AG04450 (cell line): Measurements from ENCODE around the gene FAM240A. TPM values are rescaled to one million over a fixed set of nuclear protein-coding genes. Genes with fewer than 3 reads are reported as not detected.

Experiments used
- CTCF ChIA-PET: fragments of 300-600, 350-600 bp; formaldehyde crosslinking; extraction: SDS; loops from one replicate; lab custom pipeline; 2022; ENCODE audit warnings: antibody characterized with exemption, inconsistent platforms; lab: Charles Lee
- POLR2A ChIA-PET: fragments of 350-600 bp; formaldehyde crosslinking; extraction: SDS; loops from one replicate; lab custom pipeline; 2021; ENCODE audit warnings: antibody characterized with exemption, inconsistent platforms; lab: Yijun Ruan, JAX
- DNase-seq: peaks from one replicate; pipeline ENCODE4 v3.0.0-alpha.2; 2011; ENCODE audit warnings: low read depth, low spot score
- H3K27ac ChIP-seq: one replicate; pipeline ENCODE4 v1.5.1; 2012; ENCODE audit warnings: low read depth, low read length, control low read depth
- H3K27me3 ChIP-seq: one replicate; pipeline ENCODE4 v1.6.0; 2012; ENCODE audit warnings: low read length; ENCODE audit not compliant: control insufficient read depth, insufficient read depth
- H3K4me3 ChIP-seq: 2 replicates; pipeline ENCODE4 v1.5.1; 2011; ENCODE audit warnings: mild to moderate bottlenecking, low read depth, low read length, control low read depth
- H3K9me3 ChIP-seq: 2 replicates; pipeline ENCODE4 v1.5.1; 2012; ENCODE audit warnings: low read length; ENCODE audit not compliant: control insufficient read depth, insufficient read depth
- polyA plus RNA-seq: library from polyadenylated mRNA; depleted of rRNA; stranded (reverse); fragments of >200 nt; gene quantifications from 2 replicates; pipeline ENCODE4 v1.2.3, GENCODE V29; 2011
- TF ChIP-seq, protein P1 (sequence below): IDR thresholded peaks from 2 replicates; pipeline ENCODE4 v1.5.1; 2011; ENCODE audit warnings: low read depth, low read length, control low read depth, inconsistent platforms

FAM240A gene
- polyA plus RNA-seq, 1 experiment, result not detected

DNA sequence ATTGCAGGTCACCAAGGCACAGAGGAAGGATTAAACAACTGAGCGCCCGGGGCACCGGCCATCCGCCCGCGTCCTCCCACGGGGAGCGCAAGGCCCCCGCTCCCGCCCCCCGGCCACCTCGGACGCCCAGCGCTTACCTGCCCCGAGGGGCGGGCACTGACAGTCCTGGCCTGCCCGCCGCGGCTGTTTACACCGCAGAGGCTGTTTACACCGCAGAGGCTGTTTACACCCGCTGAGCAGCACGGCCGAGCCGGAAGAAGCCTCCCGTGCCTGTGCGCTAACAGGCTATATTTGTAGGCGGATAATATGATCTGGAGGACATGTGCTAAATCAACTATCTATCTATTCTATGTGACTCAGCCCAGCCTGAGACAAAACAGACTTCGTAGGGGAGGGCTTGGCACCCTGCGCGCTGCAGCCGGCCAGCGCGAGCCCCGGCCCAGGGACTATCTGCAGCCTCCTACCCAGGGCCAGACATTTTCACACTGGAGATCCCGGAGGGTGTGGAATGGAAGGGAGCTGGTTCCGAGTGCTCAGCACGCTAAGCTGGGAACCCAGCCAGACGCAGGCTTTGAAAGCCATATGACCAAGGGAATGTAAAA lies 46.2 kb upstream of the FAM240A start, which contains the start of gene LRRC2:
Gene LRRC2 (minus strand): TSS at position 263 of the 602 bp plus-strand sequence. CDS start 14,711 bp downstream, outside the sequence.
- ChIA-PET POLR2A (interaction anchor here (0.6 kb wide), 1 partner anchor 77 kb away, joined by 3 read pairs; no protein-coding TSS in a partner anchor), CTCF (interaction anchor here (2.5 kb wide), 1 partner anchor 77 kb away, joined by 18 read pairs; no protein-coding TSS in a partner anchor)
- DNase-seq, result peak; percentile 23
- Histone ChIP-seq H3K27ac (no peak within 1 kb of the TSS), H3K27me3 (peaks cover 2% of the 10 kb centered on the region), H3K9me3 (no peaks in the 10 kb centered on the region; the same call in 1 of the 2 replicates), H3K4me3 (peak within 1 kb of the TSS; percentile 63)
- TF ChIP-seq, protein P1, sequence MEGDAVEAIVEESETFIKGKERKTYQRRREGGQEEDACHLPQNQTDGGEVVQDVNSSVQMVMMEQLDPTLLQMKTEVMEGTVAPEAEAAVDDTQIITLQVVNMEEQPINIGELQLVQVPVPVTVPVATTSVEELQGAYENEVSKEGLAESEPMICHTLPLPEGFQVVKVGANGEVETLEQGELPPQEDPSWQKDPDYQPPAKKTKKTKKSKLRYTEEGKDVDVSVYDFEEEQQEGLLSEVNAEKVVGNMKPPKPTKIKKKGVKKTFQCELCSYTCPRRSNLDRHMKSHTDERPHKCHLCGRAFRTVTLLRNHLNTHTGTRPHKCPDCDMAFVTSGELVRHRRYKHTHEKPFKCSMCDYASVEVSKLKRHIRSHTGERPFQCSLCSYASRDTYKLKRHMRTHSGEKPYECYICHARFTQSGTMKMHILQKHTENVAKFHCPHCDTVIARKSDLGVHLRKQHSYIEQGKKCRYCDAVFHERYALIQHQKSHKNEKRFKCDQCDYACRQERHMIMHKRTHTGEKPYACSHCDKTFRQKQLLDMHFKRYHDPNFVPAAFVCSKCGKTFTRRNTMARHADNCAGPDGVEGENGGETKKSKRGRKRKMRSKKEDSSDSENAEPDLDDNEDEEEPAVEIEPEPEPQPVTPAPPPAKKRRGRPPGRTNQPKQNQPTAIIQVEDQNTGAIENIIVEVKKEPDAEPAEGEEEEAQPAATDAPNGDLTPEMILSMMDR, result no peak

DNA sequence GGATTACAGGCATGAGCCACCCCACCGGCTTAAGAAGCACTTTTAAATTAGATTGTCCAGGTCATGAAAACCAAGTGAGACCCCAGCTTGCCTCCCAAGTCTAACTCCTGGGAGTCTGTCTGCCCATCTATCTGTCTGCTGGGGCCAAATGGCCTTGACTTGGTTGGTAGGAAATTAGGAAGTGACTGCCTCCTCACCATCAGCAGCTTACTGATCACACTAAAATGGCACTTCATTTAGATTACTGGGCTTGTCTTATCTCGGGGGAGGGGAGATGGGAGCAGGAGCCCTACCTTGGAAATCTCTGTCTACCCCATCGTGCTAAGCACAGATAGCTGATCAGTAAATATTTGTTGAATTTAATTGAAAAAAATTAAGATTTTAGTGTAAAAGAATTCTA lies 40.6 kb upstream of the FAM240A start:
- DNase-seq, result no peak
- TF ChIP-seq, protein P1, result no peak
- H3K27me3 ChIP-seq, result peaks cover 23% of the 10 kb centered on the region
- no peak overlapping the region for H3K4me3 ChIP-seq
- ChIA-PET POLR2A (no interaction called here), CTCF (interaction anchor here (0.6 to 1.8 kb wide), 3 partner anchors 83 to 1533 kb away, joined by 3 to 5 read pairs (median 3); no protein-coding TSS in a partner anchor)
- H3K27ac ChIP-seq, result no peak overlapping the region
- no peaks in the 10 kb centered on the region; the same call in 1 of the 2 replicates for H3K9me3 ChIP-seq

DNA sequence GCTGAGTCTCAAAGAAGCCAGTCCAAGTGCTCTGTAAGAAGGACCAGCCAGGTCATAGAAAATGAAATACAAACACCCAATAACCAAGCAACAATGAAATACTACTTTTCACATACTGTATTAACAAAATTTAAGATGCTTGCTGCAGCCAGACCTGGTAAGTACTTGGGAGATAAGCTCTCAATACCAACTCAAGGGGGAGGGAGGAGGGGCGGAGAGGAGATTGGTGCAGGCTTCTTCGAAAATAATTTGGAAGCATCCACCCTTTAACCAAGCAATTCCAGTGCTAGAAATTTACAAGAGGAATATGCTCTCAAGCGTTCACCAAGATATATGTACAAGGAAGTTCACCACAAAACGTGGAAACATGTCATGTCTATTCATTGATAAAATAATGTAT lies 38.6 kb upstream of the FAM240A start:
- no peak for DNase-seq
- POLR2A ChIA-PET, result no interaction called here
- TF ChIP-seq, protein P1, result no peak
- Histone ChIP-seq H3K4me3 (no peak overlapping the region), H3K27me3 (peaks cover 32% of the 10 kb centered on the region), H3K27ac (no peak overlapping the region), H3K9me3 (no peaks in the 10 kb centered on the region; the same call in 1 of the 2 replicates)
- CTCF ChIA-PET, result no interaction called here

DNA sequence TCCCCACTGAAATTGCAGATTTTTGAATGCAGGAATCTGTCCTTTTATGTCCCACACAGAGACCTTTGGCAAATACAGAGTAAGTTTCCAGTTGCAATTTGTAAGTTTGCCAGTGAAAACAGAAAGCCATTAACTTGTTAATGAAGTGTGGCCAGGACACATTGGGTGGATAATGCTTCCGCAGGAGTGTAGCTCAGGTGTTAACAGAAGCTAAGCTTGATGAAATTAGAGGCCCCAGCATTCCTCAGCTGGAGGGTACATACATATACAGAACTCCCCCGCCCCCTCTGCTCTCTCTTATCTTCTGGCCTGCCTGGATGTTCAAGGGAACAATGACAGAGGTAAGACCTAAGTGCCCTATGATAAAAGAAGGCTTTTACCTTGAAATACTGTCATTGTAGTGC lies 38.1 kb upstream of the FAM240A start:
- Histone ChIP-seq H3K27ac (no peak overlapping the region), H3K4me3 (no peak overlapping the region), H3K27me3 (peaks cover 35% of the 10 kb centered on the region), H3K9me3 (no peaks in the 10 kb centered on the region; the same call in 1 of the 2 replicates)
- ChIA-PET CTCF (interaction anchor here (1.6 kb wide), 1 partner anchor 85 kb away, joined by 4 read pairs; no protein-coding TSS in a partner anchor), POLR2A (no interaction called here)
- TF ChIP-seq, protein P1, result no peak
- no peak for DNase-seq
